Motor neuron (in vitro differentiated cells): ENCODE measurements around the gene ACACB. TPM values are rescaled to one million over a fixed set of nuclear protein-coding genes. Genes with fewer than 3 reads are reported as not detected.
"Not testable (repeated sequence)": the region's sequence is repeated elsewhere in the genome, so short reads cannot be mapped to it uniquely, and the experiment has no call there.

Experiments used
- ATAC-seq, 8 experiments: fragments of 200-7000 bp; cut with Tn5 transposase; replicated peaks in 6 of 8; 2 replicates each; pipeline ENCODE4 v1.8.0; 2021; ENCODE audit warnings: mild to moderate bottlenecking in 8 of 8, moderate library complexity in 8 of 8
- H3K27ac ChIP-seq, 2 donors: fragments of 250-450 bp; sonication (Bioruptor Pico); 2 replicates each; pipeline ENCODE4 v1.9.0; 2021; ENCODE audit warnings: antibody characterized with exemption in 2 of 2, mild to moderate bottlenecking in 2 of 2, moderate library complexity in 1 of 2
- H3K4me1 ChIP-seq, 2 donors: fragments of 250-450 bp; sonication (Bioruptor Pico); replicated peaks in 1 of 2; 2 replicates each; pipeline ENCODE4 v1.6.1; 2021; ENCODE audit warnings: antibody characterized with exemption in 2 of 2, mild to moderate bottlenecking in 2 of 2, moderate library complexity in 1 of 2
- H3K4me3 ChIP-seq, 5 donors: fragments of 250-450 bp; sonication (Bioruptor Pico); 2 replicates each; pipeline ENCODE4 v1.9.0; 2021; ENCODE audit warnings: antibody characterized with exemption in 5 of 5, mild to moderate bottlenecking in 5 of 5, moderate library complexity in 4 of 5
- WGBS, 10 experiments: fragments of 450-650 bp; shearing (Covaris generic); methylation state at CpG; one replicate each; pipeline ENCODE4 v1.0.0; 2022; 5-methylcytosine and 5-hydroxymethylcytosine counted together
- in situ Hi-C, 9 experiments: fragments of 400-800 bp; cut with MboI; loops; one replicate each; pipeline ENCODE4 v1.15.0; 2021; ENCODE audit warnings: low sequenced_read_pairs in 9 of 9, low pct_unique_long_range_greater_than_20kb in 2 of 9; ENCODE audit not compliant: unreplicated experiment in 9 of 9
- total RNA-seq, 8 experiments: library from RNA; unstranded; fragments of 300-600 nt; gene quantifications; 2 replicates each; pipeline versions ENCODE4 v1.2.3 to v1.2.4, GENCODE V29; 2022

The ACACB gene
- total RNA-seq, 8 experiments from 2014 or later = 1.9 to 8.0 (median 4.2) TPM

DNA sequence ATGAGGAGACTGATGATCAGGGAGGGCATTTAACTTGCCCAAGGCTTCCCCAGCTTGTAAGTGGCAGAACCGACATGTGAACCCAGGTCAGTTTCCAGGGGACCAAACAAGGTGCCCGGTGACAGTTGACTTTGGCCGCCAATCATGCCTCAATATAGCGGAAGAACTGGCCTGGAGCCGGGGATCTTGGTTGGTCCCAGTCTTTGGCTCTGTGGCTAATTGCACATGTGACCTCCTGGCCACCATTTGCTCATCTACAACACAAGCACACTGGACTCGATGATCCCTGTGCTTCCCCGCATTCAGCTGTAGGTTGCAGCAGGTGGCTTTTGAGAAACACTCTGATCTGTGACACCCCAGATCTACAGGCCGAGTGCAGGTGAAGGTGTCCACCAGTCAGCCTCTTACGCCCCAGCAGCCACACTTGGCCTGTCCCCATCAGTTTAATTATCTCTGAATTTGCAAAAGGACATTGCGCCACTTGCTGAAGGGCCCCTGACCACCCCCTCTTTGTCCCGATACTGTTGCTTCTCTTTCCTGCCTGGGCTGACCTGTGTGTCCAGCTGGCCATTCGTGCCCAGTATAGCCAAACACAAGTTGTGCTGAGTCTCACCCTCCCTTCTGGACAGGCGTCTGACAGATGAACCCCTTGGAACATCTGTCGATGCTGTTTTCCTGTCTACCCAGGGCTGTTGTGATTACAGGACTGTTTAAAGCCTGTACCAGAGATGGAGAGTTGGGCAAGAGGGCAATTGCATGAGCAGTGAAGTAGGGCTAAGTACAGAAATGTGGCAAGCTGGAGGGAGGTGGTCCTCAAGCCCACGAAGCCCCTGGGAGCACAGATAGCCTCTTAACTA is 14.1 kb downstream of the ACACB start:
- 61 to 84% (median 73%) methylated on average over 3 to 7 of the region's 15 CpGs; no CpG with 5 or more reads in 3 of the 10 experiments for WGBS, 10 experiments
- Histone ChIP-seq H3K4me1 (no peaks in the 10 kb centered on the region), H3K27ac (no peak overlapping the region), H3K4me3 (no peak overlapping the region)
- no peak for ATAC-seq
- in situ Hi-C loops = no loop called here

DNA sequence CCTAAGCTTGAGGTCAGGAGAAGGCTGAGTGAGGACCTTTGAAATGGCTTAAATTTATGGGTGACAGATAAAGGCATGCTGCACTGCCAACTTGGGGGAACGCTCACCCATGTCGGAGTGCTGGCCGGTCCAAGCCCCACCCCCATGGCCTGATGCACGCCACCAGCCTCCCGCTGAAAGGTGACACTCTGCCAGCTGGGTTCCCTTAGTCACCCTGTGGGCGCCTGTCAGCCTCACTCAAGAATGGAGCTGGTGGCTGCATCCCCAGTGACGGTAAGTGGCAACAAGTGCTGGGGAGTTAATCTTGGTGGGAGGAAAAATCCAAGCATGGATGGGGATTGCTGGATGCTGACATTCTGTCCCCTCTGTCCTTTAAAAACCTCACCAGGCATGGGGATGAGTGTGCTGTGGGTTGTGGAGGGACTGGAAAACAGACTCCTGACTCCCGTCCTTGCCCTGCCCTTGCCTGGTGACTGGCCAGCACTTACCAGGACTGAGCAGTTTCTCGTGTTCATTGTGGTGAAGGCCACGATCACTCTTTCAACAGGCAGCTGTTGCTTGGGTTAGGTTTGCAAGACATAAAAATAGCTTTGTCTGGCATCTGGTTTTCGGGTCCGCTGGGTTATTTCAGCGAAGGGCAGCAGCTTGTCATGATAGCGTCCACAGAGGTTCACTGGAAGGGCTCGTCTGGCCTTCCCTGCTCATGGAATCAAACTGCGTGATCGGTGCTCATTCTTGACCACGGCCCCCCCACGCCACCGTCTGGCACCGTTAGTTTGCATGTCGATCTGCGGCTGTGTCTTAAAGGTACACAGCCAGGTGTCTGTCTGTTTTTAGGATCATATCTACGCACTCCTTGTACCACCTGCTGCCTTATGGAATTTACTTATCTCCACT is 15.0 kb downstream of the ACACB start:
- 0 to 88% (median 59%) methylated on average over 1 to 14 of the region's 24 CpGs; no CpG with 5 or more reads in 2 of the 10 experiments for WGBS, 10 experiments
- Histone ChIP-seq H3K4me1 (no peaks in the 10 kb centered on the region), H3K4me3 (no peak overlapping the region), H3K27ac (no peak overlapping the region)
- ATAC-seq = peak in 3 of 8 experiments; percentile 17 to 66 (median 38)
- in situ Hi-C loops = no loop called here

DNA sequence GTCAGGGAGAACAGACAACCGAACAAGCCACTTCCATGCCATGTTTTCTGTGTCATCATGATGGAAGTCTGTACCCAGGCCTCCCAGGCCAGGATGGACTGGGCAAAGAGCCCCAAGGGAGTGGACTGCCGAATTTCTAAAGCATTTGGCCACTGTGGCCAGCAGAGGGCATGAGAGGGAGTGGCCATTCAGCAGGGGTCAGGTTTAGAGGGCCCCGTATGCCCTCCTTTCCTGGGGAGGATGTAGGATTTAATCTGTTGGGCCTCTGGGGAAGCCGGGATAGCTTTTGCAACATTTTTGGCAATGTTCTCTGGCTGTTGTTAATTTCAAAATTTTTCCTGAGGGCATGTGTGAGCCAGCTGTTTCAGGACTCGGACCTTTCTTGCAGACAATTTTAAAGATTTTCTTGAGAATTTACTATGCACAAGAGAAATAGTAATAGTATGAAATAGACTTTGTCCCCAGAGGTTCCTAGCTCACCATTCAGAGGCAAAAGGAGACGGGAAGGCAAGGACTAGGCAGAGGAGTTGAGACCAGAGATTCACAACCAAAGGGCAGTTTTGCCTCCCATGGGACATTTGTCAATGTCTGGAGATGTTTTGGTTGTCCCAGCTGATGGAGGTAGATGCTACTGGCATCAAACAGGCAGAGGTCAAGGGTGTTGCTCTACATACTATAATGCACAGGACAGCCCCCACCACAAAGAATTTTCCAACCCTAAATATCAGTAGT is 18.0 kb downstream of the ACACB start:
- 0 to 89% (median 73%) methylated on average over 1 to 4 of the region's 6 CpGs; no CpG with 5 or more reads in 3 of the 10 experiments for whole genome bisulfite sequencing, 10 experiments
- ATAC-seq = peak in 3 of 8 experiments; percentile 69 to 76 (median 69)
- H3K4me1 ChIP-seq = no peaks in the 10 kb centered on the region
- in situ Hi-C loops = no loop called here
- H3K27ac ChIP-seq = no peak overlapping the region
- no peak overlapping the region for H3K4me3 ChIP-seq

DNA sequence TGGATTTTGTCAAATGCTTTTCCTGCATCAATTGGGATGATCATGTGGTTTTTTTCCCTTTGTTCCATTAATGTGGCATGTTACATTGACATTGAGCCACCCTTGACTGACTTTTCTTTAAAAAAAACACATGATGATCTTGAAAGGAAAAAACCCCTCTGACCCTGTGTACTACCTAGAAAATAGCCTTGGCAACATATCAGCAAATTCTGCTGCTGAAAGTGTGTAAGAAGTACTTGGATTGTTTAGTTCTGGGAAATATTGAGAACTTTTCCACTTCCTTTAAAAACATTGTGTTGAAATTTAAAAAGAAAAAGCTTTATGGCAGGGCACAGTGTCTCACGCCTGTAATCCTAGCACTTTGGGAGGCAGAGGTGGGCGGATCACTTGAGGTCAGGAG is 20.7 kb downstream of the ACACB start:
- H3K4me3 ChIP-seq = no peak overlapping the region
- in situ Hi-C loops = no loop called here
- no peaks in the 10 kb centered on the region for H3K4me1 ChIP-seq
- 0 to 100% (median 88%) methylated on average over 1 to 2 of the region's 2 CpGs; no CpG with 5 or more reads in 5 of the 10 experiments for WGBS, 10 experiments
- no peak for ATAC-seq
- no peak overlapping the region for H3K27ac ChIP-seq

DNA sequence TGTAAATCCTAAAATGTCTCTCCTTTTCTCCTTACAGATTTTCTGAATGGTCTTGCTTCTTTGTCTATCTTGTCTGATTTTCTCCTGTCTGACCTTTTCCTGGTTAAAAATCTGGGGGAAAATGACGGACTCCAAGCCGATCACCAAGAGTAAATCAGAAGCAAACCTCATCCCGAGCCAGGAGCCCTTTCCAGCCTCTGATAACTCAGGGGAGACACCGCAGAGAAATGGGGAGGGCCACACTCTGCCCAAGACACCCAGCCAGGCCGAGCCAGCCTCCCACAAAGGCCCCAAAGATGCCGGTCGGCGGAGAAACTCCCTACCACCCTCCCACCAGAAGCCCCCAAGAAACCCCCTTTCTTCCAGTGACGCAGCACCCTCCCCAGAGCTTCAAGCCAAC is 23.0 kb downstream of the ACACB start:
- 36 to 100% (median 83%) methylated on average over 1 to 6 of the region's 9 CpGs; no CpG with 5 or more reads in 3 of the 10 experiments for WGBS, 10 experiments
- in situ Hi-C loops = no loop called here
- no peak overlapping the region for H3K27ac ChIP-seq
- no peak overlapping the region for H3K4me3 ChIP-seq
- ATAC-seq = no peak
- no peaks in the 10 kb centered on the region for H3K4me1 ChIP-seq

DNA sequence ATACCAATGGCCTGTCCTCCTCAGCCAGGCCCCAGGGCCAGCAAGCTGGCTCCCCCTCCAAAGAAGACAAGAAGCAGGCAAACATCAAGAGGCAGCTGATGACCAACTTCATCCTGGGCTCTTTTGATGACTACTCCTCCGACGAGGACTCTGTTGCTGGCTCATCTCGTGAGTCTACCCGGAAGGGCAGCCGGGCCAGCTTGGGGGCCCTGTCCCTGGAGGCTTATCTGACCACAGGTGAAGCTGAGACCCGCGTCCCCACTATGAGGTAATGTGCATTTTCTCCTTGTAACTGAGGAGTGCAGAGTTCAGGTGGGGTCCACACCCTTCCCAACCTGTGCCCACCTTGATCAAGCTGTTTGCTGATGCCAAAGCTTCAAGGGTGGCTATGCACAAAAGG is 23.4 kb downstream of the ACACB start:
- H3K4me1 ChIP-seq = no peaks in the 10 kb centered on the region
- ATAC-seq = no peak
- H3K27ac ChIP-seq = no peak overlapping the region
- in situ Hi-C loops = no loop called here
- H3K4me3 ChIP-seq = no peak overlapping the region
- WGBS, 10 experiments = 0 to 100% (median 89%) methylated on average over 1 to 6 of the region's 7 CpGs; no CpG with 5 or more reads in 5 of the 10 experiments

DNA sequence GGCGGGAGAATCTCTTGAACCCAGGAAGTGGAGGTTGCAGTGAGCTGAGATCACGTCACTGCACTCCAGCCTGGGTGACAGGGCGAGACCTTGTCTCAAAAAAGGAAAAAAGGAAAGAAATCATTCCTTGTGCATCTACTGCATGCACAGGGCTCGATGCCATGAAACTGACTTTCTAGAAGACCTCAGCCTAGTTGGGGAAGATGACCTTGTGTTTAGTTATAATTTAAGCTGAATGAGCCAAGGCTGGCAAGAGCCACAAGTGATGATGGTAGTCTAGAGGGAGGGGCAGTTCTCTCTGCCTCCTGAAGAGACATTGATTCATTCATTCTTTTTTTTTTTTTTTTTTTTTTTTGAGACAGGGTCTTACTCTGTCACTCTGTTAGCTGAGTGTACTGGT is 24.2 kb downstream of the ACACB start:
- no peak for ATAC-seq
- in situ Hi-C loops = no loop called here

DNA sequence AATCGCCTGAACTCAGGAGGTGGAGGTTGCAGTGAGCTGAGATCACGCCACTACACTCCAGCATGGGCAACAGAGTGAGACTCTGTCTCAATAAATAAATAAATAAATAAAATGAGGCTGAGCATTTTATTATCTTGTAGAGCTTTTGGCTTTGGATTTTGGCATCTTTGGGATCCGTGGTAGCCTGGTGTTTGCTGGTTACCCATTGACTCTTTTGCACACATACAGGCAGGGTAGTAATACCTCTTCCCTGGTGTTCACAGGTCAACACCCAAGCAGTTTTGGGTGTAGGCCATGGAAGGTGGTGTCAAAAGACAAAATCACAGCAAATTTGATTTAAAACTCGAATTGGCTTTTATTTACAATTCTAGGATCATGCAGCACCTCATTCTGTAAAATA is 27.8 kb downstream of the ACACB start:
- in situ Hi-C loops = no loop called here
- Histone ChIP-seq H3K4me1 (no peaks in the 10 kb centered on the region), H3K4me3 (no peak overlapping the region), H3K27ac (no peak overlapping the region)
- WGBS, 10 experiments = 0 to 100% (median 14%) methylated on average over 1 to 4 of the region's 4 CpGs; no CpG with 5 or more reads in 1 of the 10 experiments
- no peak for ATAC-seq

More for the DNA sequence above, 24.2 kb downstream of the ACACB start:
- Histone ChIP-seq H3K4me3 (no peak overlapping the region), H3K27ac (no peak overlapping the region), H3K4me1 (no peaks in the 10 kb centered on the region)
- 80 to 100% (median 97%) methylated on average over 1 to 4 of the region's 4 CpGs; no CpG with 5 or more reads in 6 of the 10 experiments for WGBS, 10 experiments

DNA sequence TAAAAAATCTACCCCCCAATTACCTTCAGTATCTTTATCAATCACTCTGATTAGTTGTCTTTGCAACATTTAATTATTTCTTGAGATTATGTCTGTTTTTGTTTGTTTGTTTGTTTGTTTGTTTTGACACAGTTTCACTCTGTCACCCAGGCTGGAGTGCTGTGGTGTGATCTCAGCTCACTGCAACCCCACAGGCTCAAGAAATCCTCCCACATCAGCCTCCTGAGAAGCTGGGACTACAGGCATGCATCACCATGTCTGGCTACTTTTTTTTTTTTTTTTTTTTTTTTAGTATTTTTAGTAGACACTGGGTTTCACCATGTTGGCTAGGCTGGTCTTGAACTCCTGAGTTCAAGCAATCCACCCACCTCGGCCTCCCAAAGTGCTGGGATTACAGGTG is 30.7 kb downstream of the ACACB start:
- ATAC-seq, in situ Hi-C loops, H3K4me3 ChIP-seq, H3K27ac ChIP-seq, H3K4me1 ChIP-seq: not testable (repeated sequence)
- WGBS, 10 experiments = 20 to 100% (median 71%) methylated on average over 1 of the region's 1 CpG; no CpG with 5 or more reads in 4 of the 10 experiments

DNA sequence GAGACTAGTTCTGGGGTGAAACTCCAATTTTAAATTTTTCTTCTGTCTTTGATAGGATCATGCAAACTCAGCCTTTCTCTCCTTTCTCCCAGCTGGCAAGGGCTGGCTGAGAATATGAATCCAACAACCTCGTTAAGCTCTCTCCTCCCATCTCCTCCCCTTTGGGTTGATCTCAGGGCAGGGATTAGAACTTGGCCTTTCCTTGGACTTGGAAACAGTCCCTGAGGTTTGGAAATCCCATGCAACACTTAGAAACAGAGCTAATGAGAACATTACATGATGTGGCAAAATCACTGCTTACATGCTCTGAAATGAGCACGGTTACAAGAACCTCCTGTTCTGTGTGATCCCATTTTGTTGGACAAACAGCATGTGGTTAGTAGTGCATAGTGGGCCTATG is 31.6 kb downstream of the ACACB start:
- in situ Hi-C loops = no loop called here
- peak in 2 of 8 experiments; percentile 53 to 83 for ATAC-seq
- no peak overlapping the region for H3K27ac ChIP-seq
- H3K4me1 ChIP-seq = no peaks in the 10 kb centered on the region
- WGBS, 10 experiments = 0 to 88% (median 43%) methylated on average over 1 to 2 of the region's 2 CpGs; no CpG with 5 or more reads in 1 of the 10 experiments
- no peak overlapping the region for H3K4me3 ChIP-seq

DNA sequence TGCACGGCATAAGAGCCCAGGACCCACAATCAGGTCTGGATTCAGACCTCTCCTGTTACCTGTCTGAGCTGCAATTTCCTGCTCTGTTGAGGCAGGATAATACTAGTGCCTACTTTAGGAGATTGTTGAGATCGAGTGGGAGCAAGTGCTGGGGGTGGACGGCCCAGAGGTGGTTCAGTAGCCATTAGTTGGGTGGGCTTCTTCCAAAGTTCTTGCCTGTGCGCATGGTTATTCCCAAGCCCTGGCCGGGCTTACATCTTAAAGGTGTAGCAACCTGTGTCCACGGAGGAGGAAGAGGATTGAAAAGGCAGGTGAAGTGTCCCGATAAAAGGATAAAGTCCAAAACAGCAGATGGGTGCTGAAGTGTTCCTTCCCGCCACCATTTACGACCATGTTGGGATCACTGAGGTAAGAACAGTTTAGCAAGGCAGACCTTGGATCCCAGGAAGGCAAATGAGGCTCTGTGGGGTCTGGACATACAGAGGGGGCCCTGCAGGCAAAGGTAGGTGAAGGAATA is 33.8 kb downstream of the ACACB start:
- no peak overlapping the region for H3K4me3 ChIP-seq
- WGBS, 10 experiments = 60 to 100% (median 84%) methylated on average over 1 to 5 of the region's 9 CpGs; no CpG with 5 or more reads in 4 of the 10 experiments
- ATAC-seq = no peak
- no peak overlapping the region for H3K27ac ChIP-seq
- no peaks in the 10 kb centered on the region for H3K4me1 ChIP-seq
- in situ Hi-C loops = no loop called here

DNA sequence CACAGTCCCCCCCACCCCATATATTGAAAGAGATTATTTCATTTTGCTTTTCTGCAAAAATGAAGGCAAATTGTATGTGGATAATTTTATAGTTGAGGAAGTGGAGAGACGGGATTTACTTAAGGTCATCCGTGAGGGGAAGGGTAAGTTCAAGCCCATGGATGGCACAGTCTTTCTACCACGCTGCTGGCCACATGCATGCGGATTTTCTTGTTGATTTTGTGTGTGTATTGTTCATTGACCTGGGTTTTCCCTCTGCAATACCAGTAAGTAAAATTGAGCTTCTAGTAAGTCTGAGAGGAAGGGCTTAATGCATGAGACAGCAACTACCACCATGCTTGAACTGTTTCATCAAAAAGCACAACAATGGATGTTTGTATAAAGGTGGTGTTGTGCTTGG is 35.1 kb downstream of the ACACB start:
- Histone ChIP-seq H3K27ac (no peak overlapping the region), H3K4me3 (no peak overlapping the region), H3K4me1 (no peaks in the 10 kb centered on the region)
- in situ Hi-C loops = no loop called here
- ATAC-seq = no peak
- WGBS, 10 experiments = 65 to 93% (median 86%) methylated on average over 2 to 4 of the region's 4 CpGs; no CpG with 5 or more reads in 2 of the 10 experiments
